IMR-90 (cell line): Measurements from ENCODE around the gene ESRRG. TPM values are rescaled to one million over a fixed set of nuclear protein-coding genes. Genes with fewer than 3 reads are reported as not detected.

Experiments
- ATAC-seq: fragments of 200-7000 bp; cut with Tn5 transposase; 2 replicates; pipeline ENCODE4 v1.9.1; 2020; ENCODE audit warnings: low read depth, mild to moderate bottlenecking, moderate library complexity
- BruUV-seq: library from RNA; stranded (reverse); fragments of 400-500 nt; replicated peaks from 2 replicates; lab custom pipeline; 2021; lab: Mats Ljungman, UMichigan
- CTCF ChIA-PET: fragments of 300-600 bp; formaldehyde crosslinking; extraction: SDS; loops from one replicate; lab custom pipeline; 2021; ENCODE audit warnings: antibody characterized with exemption; lab: Yijun Ruan, JAX
- POLR2A ChIA-PET: fragments of 300-600 bp; sonication (Branson Sonifier 250); formaldehyde crosslinking; loops from one replicate; lab custom pipeline; 2022; ENCODE audit warnings: antibody characterized with exemption; ENCODE audit not compliant: unreplicated experiment; lab: Charles Lee
- DNase-seq: peaks from one replicate; pipeline ENCODE4 v3.0.0; 2013
- H2AFZ ChIP-seq: replicated peaks from 2 replicates; pipeline ENCODE3; 2013; ENCODE audit warnings: low read length, mild to moderate bottlenecking; ENCODE audit not compliant: poor library complexity
- H2AK5ac ChIP-seq: 2 replicates; pipeline ENCODE4 v1.6.1; 2013; ENCODE audit warnings: low read depth, low read length, inconsistent platforms
- H2AK9ac ChIP-seq: replicated peaks from 2 replicates; pipeline ENCODE3; 2013; ENCODE audit warnings: mild to moderate bottlenecking, low read depth, low read length, moderate library complexity; ENCODE audit not compliant: poor library complexity
- H2BK120ac ChIP-seq: 2 replicates; pipeline ENCODE4 v1.6.1; 2013; ENCODE audit warnings: low read depth, low read length, inconsistent platforms
- H2BK15ac ChIP-seq: 3 replicates; pipeline ENCODE4 v1.6.1; 2013; ENCODE audit warnings: low read depth, low read length, inconsistent platforms
- H2BK20ac ChIP-seq: 2 replicates; pipeline ENCODE4 v1.6.1; 2013; ENCODE audit warnings: low read depth, mild to moderate bottlenecking, inconsistent platforms, low read length, moderate library complexity
- H2BK5ac ChIP-seq: 2 replicates; pipeline ENCODE4 v1.6.1; 2013; ENCODE audit warnings: mild to moderate bottlenecking, low read depth, low read length, inconsistent platforms; ENCODE audit not compliant: poor library complexity, severe bottlenecking
- H3K14ac ChIP-seq: replicated peaks from 2 replicates; pipeline ENCODE4 v1.6.1; 2013; ENCODE audit warnings: low read depth, low read length, inconsistent platforms
- H3K18ac ChIP-seq: 2 replicates; pipeline ENCODE4 v1.6.1; 2013; ENCODE audit warnings: low read depth, low read length, control low read depth
- H3K23ac ChIP-seq: 2 replicates; pipeline ENCODE4 v1.6.1; 2013; ENCODE audit warnings: low read depth, low read length, inconsistent platforms
- H3K27ac ChIP-seq: 2 replicates; pipeline ENCODE4 v1.5.1; 2013; ENCODE audit warnings: mild to moderate bottlenecking, control low read depth, low read length; ENCODE audit not compliant: insufficient read depth
- H3K27me3 ChIP-seq: 2 replicates; pipeline ENCODE4 v1.6.1; 2013; ENCODE audit warnings: low read length; ENCODE audit not compliant: control insufficient read depth, insufficient read depth
- H3K36me3 ChIP-seq: 2 replicates; pipeline ENCODE4 v1.6.1; 2013; ENCODE audit warnings: low read length, mixed read lengths; ENCODE audit not compliant: control insufficient read depth, insufficient read depth
- H3K4ac ChIP-seq: 2 replicates; pipeline ENCODE4 v1.6.1; 2013; ENCODE audit warnings: low read depth, low read length, inconsistent platforms
- H3K4me1 ChIP-seq: 2 replicates; pipeline ENCODE4 v1.6.1; 2013; ENCODE audit warnings: low read length, mixed read lengths; ENCODE audit not compliant: control insufficient read depth, insufficient read depth
- H3K4me2 ChIP-seq: 2 replicates; pipeline ENCODE4 v1.6.1; 2013; ENCODE audit warnings: low read depth, mild to moderate bottlenecking, control low read depth, low read length, moderate library complexity
- H3K4me3 ChIP-seq: 2 replicates; pipeline ENCODE4 v1.5.1; 2013; ENCODE audit warnings: low read depth, mild to moderate bottlenecking, control low read depth, low read length, moderate library complexity; ENCODE audit not compliant: insufficient read depth
- H3K56ac ChIP-seq: 2 replicates; pipeline ENCODE4 v1.6.1; 2013; ENCODE audit warnings: low read length, inconsistent platforms; ENCODE audit not compliant: insufficient read depth; ENCODE audit errors: extremely low read depth
- H3K79me1 ChIP-seq, 2 experiments: 2 replicates each; pipeline ENCODE4 v1.6.1; 2013; ENCODE audit warnings: low read length in 2 of 2, inconsistent platforms in 1 of 2, low read depth in 1 of 2
- H3K9ac ChIP-seq: 2 replicates; pipeline ENCODE4 v1.6.1; 2013; ENCODE audit warnings: low read depth, low read length, control low read depth
- H3K9me1 ChIP-seq: 2 replicates; pipeline ENCODE4 v1.6.1; 2013; ENCODE audit warnings: low read length, inconsistent platforms; ENCODE audit not compliant: insufficient read depth
- H3K9me3 ChIP-seq: 2 replicates; pipeline ENCODE4 v1.6.1; 2013; ENCODE audit warnings: low read length; ENCODE audit not compliant: control insufficient read depth, insufficient read depth
- H4K20me1 ChIP-seq: 2 replicates; pipeline ENCODE4 v1.6.1; 2013; ENCODE audit warnings: low read length, inconsistent platforms; ENCODE audit not compliant: insufficient read depth
- H4K5ac ChIP-seq: 2 replicates; pipeline ENCODE4 v1.6.1; 2013; ENCODE audit warnings: mild to moderate bottlenecking, low read depth, low read length, control low read depth
- H4K8ac ChIP-seq, 2 experiments: 2 replicates each; pipeline ENCODE4 v1.6.1; 2013; ENCODE audit warnings: low read depth in 2 of 2, low read length in 2 of 2, control low read depth in 1 of 2, inconsistent platforms in 1 of 2
- H4K91ac ChIP-seq: 2 replicates; pipeline ENCODE4 v1.6.1; 2013; ENCODE audit warnings: low read depth, low read length, inconsistent platforms; ENCODE audit not compliant: insufficient read depth
- BHLHE40 ChIP-seq: fragments of 150-350 bp; IDR thresholded peaks from 2 replicates; pipeline ENCODE4 v1.6.1; 2016; ENCODE audit warnings: mild to moderate bottlenecking, low read depth, low read length
- CEBPB ChIP-seq: IDR thresholded peaks from 2 replicates; pipeline ENCODE4 v1.6.1; 2012; ENCODE audit warnings: low read depth, low read length, improper control_type of control experiment
- WGBS, 2 experiments: methylation state at CpG; one replicate each; pipeline versions ENCODE4 v1.1.5 to v1.1.7; 2013; ENCODE audit warnings: missing lambda C conversion rate in 2 of 2; ENCODE audit not compliant: insufficient read length in 1 of 2; ENCODE audit errors: extremely low coverage in 2 of 2; 5-methylcytosine and 5-hydroxymethylcytosine counted together
- dilution Hi-C: fragments of 300-500 bp; cut with HindIII; formaldehyde crosslinking; loops from one replicate; pipeline ENCODE4 v1.14.3; 2018; ENCODE audit warnings: low sequenced_read_pairs; ENCODE audit not compliant: unreplicated experiment
- in situ Hi-C: fragments of 300-500 bp; cut with MboI; formaldehyde crosslinking; loops from 3 replicates; pipeline ENCODE4 v1.14.3; 2019; ENCODE audit warnings: low sequenced_read_pairs, inconsistent platforms, mixed read lengths
- intact Hi-C: fragments of 100-400 bp; cut with micrococcal nuclease; formaldehyde crosslinking; loops from 2 replicates; pipeline ENCODE4 v1.10.0; 2022
- polyA plus RNA-seq, 3 experiments: library from polyadenylated mRNA; depleted of rRNA; stranded (reverse); fragments of >200 nt; gene quantifications; 2 replicates each; pipeline ENCODE4 v1.2.3, GENCODE V29; 2012; ENCODE audit warnings: low replicate concordance in 1 of 3
- total RNA-seq: library from RNA; depleted of rRNA; stranded (reverse); fragments of >200 nt; gene quantifications from 2 replicates; pipeline ENCODE4 v1.2.3, GENCODE V29; 2012

Gene ESRRG
- total and polyA plus RNA-seq, 2 of the 4 experiments (the other 2 are of a cell fraction) = 0.17 to 0.54 TPM

DNA sequence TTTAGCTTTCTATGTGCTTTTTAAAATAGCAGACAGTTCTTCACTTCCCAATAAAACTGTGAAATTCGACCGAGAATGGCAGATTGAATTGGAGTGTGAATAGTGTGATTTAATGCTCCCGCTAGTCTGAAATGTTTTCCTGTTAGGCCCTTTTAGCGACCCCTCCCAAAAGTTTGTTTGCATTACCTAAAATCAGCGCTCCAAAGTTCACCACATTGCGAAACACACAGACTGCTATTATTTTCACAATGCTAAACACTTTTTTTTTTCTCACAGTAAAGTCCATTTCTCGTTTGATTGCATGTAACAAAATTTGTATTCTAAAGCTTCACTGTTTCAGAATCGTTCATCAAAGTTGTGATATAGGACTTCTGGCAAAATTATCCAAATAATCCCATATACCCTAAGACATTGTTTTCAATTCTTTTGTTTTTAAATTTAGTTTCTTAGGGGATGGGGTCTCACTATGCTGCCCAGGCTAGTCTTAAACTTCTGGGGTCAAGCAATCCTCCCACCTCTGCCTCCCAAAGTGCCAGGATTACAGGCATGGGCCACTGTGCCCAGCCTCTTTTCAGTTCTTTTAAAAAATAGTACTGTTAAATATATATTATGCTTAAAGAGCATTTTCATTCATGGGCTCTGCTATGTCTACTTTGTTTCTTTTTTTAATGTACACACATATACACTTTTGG lies 223.5 kb downstream of the ESRRG start:
- peak; percentile 76 for TF ChIP-seq CEBPB
- TF ChIP-seq BHLHE40 = no peak
- H4K20me1 ChIP-seq = no peaks in the 10 kb centered on the region
- no peak overlapping the region for H2BK120ac ChIP-seq
- H4K8ac ChIP-seq = no peak overlapping the region
- no peak overlapping the region for H2BK20ac ChIP-seq
- no peak overlapping the region for H3K4me3 ChIP-seq
- no peak overlapping the region for H4K91ac ChIP-seq
- H2AK9ac ChIP-seq = no peak overlapping the region
- in situ Hi-C loops (no loop called here), intact Hi-C loops (no loop called here), dilution Hi-C loops (no loop called here)
- H3K4ac ChIP-seq = no peak overlapping the region
- H2AK5ac ChIP-seq = no peak overlapping the region
- H3K36me3 ChIP-seq = no peaks in the 10 kb centered on the region
- H3K27me3 ChIP-seq = no peaks in the 10 kb centered on the region
- no peak overlapping the region for H2AFZ ChIP-seq
- no peak overlapping the region for H2BK15ac ChIP-seq
- no peaks in the 10 kb centered on the region for H3K9me3 ChIP-seq
- H3K9ac ChIP-seq = no peak overlapping the region
- no peak for ATAC-seq
- WGBS, 2 experiments = 92% methylated on average over 2 of the region's 8 CpGs; no CpG with 5 or more reads in 1 of the 2 experiments
- BruUV-seq = no TSS peak
- H3K27ac ChIP-seq = no peak overlapping the region
- H3K56ac ChIP-seq = no peak overlapping the region
- H3K18ac ChIP-seq = no peak overlapping the region; the same call in 1 of the 2 replicates
- H3K14ac ChIP-seq = no peak overlapping the region
- no peak overlapping the region; the same call in 1 of the 2 replicates for H3K23ac ChIP-seq
- H3K4me2 ChIP-seq = no peak overlapping the region
- H3K79me1 ChIP-seq = no peaks in the 10 kb centered on the region
- DNase-seq = no peak
- no peaks in the 10 kb centered on the region for H3K9me1 ChIP-seq
- H4K5ac ChIP-seq = no peak overlapping the region
- H2BK5ac ChIP-seq = no peak overlapping the region
- ChIA-PET CTCF (no interaction called here), POLR2A (no interaction called here)
- peaks cover 2% of the 10 kb centered on the region; the same call in 1 of the 2 replicates for H3K4me1 ChIP-seq
